Activated CD8-positive, alpha-beta memory T cell treated with anti-CD3 and anti-CD28 coated beads, Interleukin-2, amount 10 ng/mL, durations not matched to agents 7 days and 5 days (primary cell): ENCODE results near the gene SLC35G4. TPM values are rescaled to one million over a fixed set of nuclear protein-coding genes. Genes with fewer than 3 reads are reported as not detected.
A peak's percentile ranks its signal among the peaks of the same experiment; 100 is the strongest.
"Not testable (repeated sequence)": the region's sequence is repeated elsewhere in the genome, so short reads cannot be mapped to it uniquely, and the experiment has no call there.

Experiments used
- ATAC-seq: fragments of 150-1000 bp; cut with Tn5 transposase; one replicate; pipeline ENCODE4 v1.10.0; 2021; ENCODE audit warnings: moderate library complexity
- CTCF ChIA-PET: fragments of 350-600 bp; sonication (Branson Sonifier 250); formaldehyde crosslinking; loops from one replicate; lab custom pipeline; 2021; ENCODE audit warnings: antibody characterized with exemption; lab: Charles Lee
- DNase-seq: peaks from one replicate; pipeline ENCODE4 v3.0.0-alpha.2; 2020
- H3K27ac Mint-ChIP-seq: one replicate; pipeline ENCODE4 v1.8.0; 2021; ENCODE audit warnings: mild to moderate bottlenecking, mixed read lengths
- H3K27me3 Mint-ChIP-seq: one replicate; pipeline ENCODE4 v1.8.0; 2021; ENCODE audit warnings: mixed read lengths
- H3K36me3 Mint-ChIP-seq: one replicate; pipeline ENCODE4 v1.8.0; 2021; ENCODE audit warnings: mild to moderate bottlenecking, mixed read lengths
- H3K4me1 Mint-ChIP-seq: one replicate; pipeline ENCODE4 v1.8.0; 2021; ENCODE audit warnings: mixed read lengths
- H3K4me3 Mint-ChIP-seq: one replicate; pipeline ENCODE4 v1.8.0; 2021; ENCODE audit warnings: mild to moderate bottlenecking, moderate library complexity, mixed read lengths
- H3K9me3 Mint-ChIP-seq: one replicate; pipeline ENCODE4 v1.8.0; 2022; ENCODE audit warnings: low read depth, mixed read lengths
- total RNA-seq, 2 experiments: library from RNA; stranded (reverse); gene quantifications; one replicate each; pipeline ENCODE4 v1.2.3, GENCODE V29; 2021

Gene SLC35G4
- total RNA-seq, 2 experiments from 2014 or later = not detected

DNA sequence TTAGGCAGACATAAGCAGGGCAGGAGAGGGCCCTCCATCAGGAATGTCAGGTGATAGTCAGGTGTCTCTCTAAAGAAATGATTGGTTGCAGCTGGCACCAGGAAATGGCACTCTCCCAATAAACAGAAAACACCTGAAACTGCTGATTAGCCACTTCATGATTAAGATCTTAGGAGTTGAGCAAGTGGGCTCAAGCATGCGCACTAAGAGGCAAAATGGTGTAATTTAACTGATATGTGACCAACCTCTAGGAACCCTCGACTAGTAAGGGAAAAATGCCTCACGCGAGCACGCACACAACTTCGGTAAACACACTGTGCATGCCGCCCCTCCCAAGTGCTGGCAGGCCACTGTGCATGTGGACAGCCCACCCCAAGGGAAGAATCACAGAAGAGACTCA lies 23.8 kb upstream of the SLC35G4 start:
- Mint-ChIP-seq H3K27me3 (peaks cover 44% of the 10 kb centered on the region), H3K36me3 (peaks cover 7% of the 10 kb centered on the region), H3K4me3 (no peak overlapping the region), H3K27ac (no peak overlapping the region), H3K4me1 (peaks cover 17% of the 10 kb centered on the region), H3K9me3 (peaks cover 4% of the 10 kb centered on the region)
- DNase-seq (no peak), ATAC-seq (no peak)
- CTCF ChIA-PET = no interaction called here

DNA sequence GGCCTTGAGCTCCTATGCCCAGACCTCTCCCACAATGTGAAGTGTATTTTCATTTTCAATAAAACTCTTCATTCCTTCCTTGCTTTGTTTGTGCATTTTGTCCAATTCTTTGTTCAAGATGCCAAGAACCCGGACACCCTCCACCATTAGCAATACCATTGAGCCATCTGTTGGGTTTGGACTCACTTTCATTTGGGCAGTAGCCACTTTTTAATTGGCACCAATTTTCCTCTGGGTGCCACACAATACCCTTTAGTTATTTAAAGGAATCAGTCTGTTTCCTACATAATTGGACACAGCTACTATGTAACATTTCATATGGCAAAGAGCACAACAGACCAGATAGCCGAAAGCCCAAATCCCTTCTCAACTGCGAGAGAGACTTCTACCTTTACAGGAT lies 22.5 kb upstream of the SLC35G4 start:
- Mint-ChIP-seq H3K36me3 (peaks cover 7% of the 10 kb centered on the region), H3K27me3 (peaks cover 57% of the 10 kb centered on the region), H3K4me1 (peaks cover 17% of the 10 kb centered on the region), H3K4me3 (no peak overlapping the region), H3K9me3 (peaks cover 4% of the 10 kb centered on the region), H3K27ac (no peak overlapping the region)
- DNase-seq (no peak), ATAC-seq (no peak)
- CTCF ChIA-PET = interaction anchor here (1.6 kb wide), 1 partner anchor 68 kb away, joined by 3 read pairs; no protein-coding TSS in a partner anchor

DNA sequence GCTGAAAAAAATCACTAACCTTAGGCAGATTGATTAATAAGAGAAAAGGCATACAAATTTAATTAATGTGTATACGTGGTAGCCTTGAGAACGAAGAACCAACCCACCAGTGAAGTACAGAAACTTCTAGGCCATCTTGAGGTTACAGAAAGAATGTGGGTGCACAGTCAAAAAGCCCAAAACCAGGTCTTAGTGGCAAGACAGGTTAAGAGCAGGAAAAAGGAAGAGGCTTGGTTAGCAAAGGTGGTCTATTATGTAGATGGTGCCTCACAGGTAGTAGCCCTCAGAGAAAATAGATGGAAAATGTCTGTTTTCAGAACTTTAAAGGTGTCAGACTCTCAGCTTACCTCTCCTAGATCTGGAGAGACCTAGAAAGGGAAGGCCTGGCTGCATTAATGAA lies 22.0 kb upstream of the SLC35G4 start:
- H3K9me3 Mint-ChIP-seq = peaks cover 4% of the 10 kb centered on the region
- H3K27me3 Mint-ChIP-seq = peaks cover 59% of the 10 kb centered on the region
- peaks cover 7% of the 10 kb centered on the region for H3K36me3 Mint-ChIP-seq
- peaks cover 17% of the 10 kb centered on the region for H3K4me1 Mint-ChIP-seq
- peak; percentile 61 for ATAC-seq
- DNase-seq = peak; percentile 45
- H3K27ac Mint-ChIP-seq = no peak overlapping the region
- no peak overlapping the region for H3K4me3 Mint-ChIP-seq
- CTCF ChIA-PET = interaction anchor here (1.6 kb wide), 1 partner anchor 69 kb away, joined by 3 read pairs; no protein-coding TSS in a partner anchor

DNA sequence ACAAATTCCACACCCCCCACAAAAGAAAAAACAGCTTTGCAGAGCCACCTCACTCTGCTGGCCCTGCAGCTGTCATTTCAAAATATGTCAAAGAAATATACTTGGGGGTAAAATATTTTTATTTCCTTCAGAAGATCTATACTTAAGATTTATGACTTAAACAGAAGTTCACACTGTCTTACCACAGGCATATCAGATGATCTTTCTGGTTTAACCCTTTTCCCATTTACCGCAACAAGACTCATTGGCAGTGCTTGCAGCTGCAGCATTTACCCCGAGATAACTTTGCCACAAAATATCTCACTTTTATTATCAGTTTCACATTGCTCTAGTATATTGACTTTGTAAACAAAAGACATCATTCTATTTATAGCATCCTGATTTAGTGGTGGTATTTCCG lies 21.6 kb upstream of the SLC35G4 start:
- H3K27me3 Mint-ChIP-seq = peaks cover 58% of the 10 kb centered on the region
- peaks cover 4% of the 10 kb centered on the region for H3K9me3 Mint-ChIP-seq
- H3K4me1 Mint-ChIP-seq = peaks cover 17% of the 10 kb centered on the region
- H3K27ac Mint-ChIP-seq = no peak overlapping the region
- CTCF ChIA-PET = interaction anchor here (1.6 kb wide), 1 partner anchor 69 kb away, joined by 3 read pairs; no protein-coding TSS in a partner anchor
- DNase-seq (no peak), ATAC-seq (peak; percentile 47)
- H3K4me3 Mint-ChIP-seq = no peak overlapping the region
- H3K36me3 Mint-ChIP-seq = peaks cover 7% of the 10 kb centered on the region

DNA sequence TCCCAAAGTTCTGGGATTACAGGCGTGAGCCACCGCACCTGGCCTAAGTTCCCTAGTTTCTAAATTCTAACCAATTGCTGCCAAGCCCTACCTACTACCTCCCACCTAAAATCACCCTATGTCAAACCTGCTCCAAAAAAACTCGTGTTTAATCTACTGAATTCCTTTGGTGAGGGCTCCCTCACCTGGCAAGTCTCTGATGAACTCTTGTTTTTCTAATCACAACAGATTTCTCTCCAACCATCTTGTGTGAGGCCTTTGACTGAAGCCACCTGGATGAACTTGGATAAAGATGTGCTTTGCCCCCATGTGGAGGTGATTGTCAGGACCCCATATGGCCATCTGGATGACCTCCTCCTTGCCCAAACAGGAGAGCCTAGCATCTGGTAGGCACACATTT lies 17.4 kb upstream of the SLC35G4 start:
- no peak for ATAC-seq
- Mint-ChIP-seq H3K27ac (no peak overlapping the region), H3K9me3 (peaks cover 1% of the 10 kb centered on the region), H3K4me1 (peaks cover 14% of the 10 kb centered on the region), H3K4me3 (no peak overlapping the region), H3K36me3 (peaks cover 2% of the 10 kb centered on the region), H3K27me3 (peaks cover 42% of the 10 kb centered on the region)
- no peak for DNase-seq
- CTCF ChIA-PET = no interaction called here

DNA sequence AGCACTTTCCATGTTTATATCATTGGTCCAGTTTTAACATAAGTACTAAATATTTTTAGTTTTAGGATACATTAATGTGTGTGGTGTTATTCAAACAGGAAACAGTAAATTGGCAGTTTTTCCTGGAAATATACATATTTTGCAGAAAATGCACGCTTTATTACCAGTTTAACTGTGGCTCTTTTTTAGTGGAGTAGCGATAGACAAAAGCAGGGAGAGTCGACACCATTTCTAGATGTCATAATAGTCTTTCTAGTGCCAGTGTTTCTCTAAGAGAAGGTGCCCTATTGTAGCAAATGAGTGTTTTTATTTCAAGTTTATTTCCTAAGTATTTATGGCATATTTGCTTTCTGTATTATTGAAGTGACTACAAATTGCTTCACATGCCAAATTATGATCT lies 9.1 kb upstream of the SLC35G4 start:
- ATAC-seq (no peak), DNase-seq (no peak)
- H3K9me3 Mint-ChIP-seq = no peaks in the 10 kb centered on the region
- no peaks in the 10 kb centered on the region for H3K4me1 Mint-ChIP-seq
- H3K4me3 Mint-ChIP-seq = no peak overlapping the region
- peaks cover 35% of the 10 kb centered on the region for H3K27me3 Mint-ChIP-seq
- peaks cover 2% of the 10 kb centered on the region for H3K36me3 Mint-ChIP-seq
- CTCF ChIA-PET = no interaction called here
- H3K27ac Mint-ChIP-seq = no peak overlapping the region

DNA sequence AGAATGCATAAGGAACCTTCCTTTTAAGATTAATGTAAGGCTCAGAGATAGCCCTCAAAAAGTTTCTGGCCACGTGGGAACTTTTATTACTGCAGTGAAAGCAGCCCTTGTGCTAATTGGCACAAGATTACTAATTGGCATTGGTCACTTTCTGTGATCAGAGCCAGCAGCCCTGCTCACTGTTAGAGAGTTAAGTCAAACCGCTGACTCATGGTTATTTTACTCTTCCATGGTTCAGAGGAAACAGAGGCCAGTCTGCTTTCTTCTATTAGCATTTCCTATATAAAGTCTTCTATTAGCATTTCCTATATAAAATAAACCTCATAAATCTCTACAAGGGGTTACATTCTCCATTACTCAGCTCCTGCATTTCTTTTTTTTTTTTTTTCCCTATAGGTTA lies 1.5 kb upstream of the SLC35G4 start:
- ATAC-seq = no peak
- Mint-ChIP-seq H3K4me1 (no peaks in the 10 kb centered on the region), H3K36me3 (no peaks in the 10 kb centered on the region), H3K27me3 (peaks cover 23% of the 10 kb centered on the region), H3K9me3 (no peaks in the 10 kb centered on the region), H3K27ac (no peak overlapping the region), H3K4me3 (no peak overlapping the region)
- no peak for DNase-seq
- CTCF ChIA-PET = no interaction called here

DNA sequence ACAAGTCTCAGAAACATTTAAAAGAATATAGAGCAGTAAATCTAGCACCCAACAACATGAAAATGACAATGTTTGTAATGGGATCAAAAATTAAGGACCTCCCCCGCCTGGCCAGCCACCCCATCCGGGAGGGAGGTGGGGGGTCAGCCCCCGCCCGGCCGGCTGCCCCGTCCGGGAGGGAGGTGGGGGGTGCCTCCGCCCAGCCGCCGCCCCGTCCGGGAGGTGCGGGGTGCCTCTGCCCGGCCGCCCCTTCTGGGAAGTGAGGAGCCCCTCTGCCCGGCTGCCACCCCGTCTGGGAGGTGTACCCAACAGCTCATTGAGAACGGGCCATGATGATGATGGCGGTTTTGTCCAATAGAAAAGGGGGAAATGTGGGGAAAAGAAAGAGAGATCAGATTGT lies 778 bp upstream of the SLC35G4 start:
- H3K27me3 Mint-ChIP-seq = peaks cover 20% of the 10 kb centered on the region
- H3K9me3 Mint-ChIP-seq, CTCF ChIA-PET, H3K36me3 Mint-ChIP-seq, ATAC-seq, DNase-seq, H3K4me3 Mint-ChIP-seq, H3K27ac Mint-ChIP-seq, H3K4me1 Mint-ChIP-seq: not testable (repeated sequence)

DNA sequence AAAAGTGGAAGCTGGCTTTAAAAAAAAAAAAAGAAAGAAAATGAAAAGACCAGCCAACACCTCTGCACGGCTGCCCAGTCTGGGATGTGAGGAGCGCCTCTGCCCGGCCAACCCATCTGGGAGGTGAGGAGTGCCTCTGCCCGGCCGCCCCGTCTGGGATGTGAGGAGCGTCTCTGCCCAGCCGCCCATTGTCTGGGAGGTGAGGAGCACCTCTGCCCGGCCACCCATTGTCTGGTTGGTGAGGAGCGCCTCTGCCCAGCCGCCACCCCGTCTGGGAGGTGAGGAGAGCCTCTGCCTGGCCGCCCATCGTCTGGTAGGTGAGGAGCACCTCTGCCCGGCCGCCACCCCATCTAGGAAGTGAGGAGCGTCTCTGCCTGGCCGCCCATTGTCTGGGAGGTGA lies 3.7 kb downstream of the SLC35G4 start:
- DNase-seq, H3K4me1 Mint-ChIP-seq, H3K36me3 Mint-ChIP-seq, CTCF ChIA-PET, H3K27ac Mint-ChIP-seq, H3K4me3 Mint-ChIP-seq, H3K9me3 Mint-ChIP-seq, ATAC-seq, H3K27me3 Mint-ChIP-seq: not testable (repeated sequence)

DNA sequence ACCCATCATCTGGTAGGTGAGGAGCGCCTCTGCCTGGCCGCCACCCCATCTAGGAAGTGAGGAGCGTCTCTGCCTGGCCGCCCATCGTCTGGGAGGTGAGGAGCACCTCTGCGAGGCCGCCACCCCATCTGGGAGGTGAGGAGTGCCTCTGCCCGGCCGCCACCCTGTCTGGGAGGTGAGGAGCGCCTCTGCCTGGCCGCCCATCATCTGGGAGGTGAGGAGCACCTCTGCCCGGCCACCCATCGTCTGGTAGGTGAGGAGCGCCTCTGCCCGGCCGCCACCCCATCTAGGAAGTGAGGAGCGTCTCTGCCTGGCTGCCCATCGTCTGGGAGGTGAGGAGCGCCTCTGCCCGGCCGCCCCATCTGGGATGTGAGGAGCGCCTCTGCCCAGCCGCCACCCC lies 4.2 kb downstream of the SLC35G4 start:
- ATAC-seq, CTCF ChIA-PET, H3K27ac Mint-ChIP-seq, H3K36me3 Mint-ChIP-seq, H3K4me3 Mint-ChIP-seq, DNase-seq, H3K4me1 Mint-ChIP-seq, H3K27me3 Mint-ChIP-seq, H3K9me3 Mint-ChIP-seq: not testable (repeated sequence)

DNA sequence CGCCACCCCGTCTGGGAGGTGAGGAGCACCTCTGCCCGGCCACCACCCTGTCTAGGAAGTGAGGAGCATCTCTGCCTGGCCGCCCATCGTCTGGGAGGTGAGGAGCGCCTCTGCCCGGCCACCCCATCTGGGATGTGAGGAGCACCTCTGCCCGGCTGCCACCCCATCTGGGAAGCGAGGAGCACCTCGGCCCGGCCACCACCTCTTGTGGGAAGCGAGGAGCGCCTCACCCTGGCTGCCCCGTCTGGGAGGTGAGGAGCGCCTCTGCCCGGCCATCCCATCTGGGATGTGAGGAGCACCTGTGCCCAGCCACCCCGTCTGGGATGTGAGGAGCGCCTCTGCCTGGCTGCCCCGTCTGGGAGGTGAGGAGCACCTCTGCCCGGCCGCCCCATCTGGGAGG lies 4.6 kb downstream of the SLC35G4 start:
- H3K27ac Mint-ChIP-seq, CTCF ChIA-PET, H3K9me3 Mint-ChIP-seq: not testable (repeated sequence)

DNA sequence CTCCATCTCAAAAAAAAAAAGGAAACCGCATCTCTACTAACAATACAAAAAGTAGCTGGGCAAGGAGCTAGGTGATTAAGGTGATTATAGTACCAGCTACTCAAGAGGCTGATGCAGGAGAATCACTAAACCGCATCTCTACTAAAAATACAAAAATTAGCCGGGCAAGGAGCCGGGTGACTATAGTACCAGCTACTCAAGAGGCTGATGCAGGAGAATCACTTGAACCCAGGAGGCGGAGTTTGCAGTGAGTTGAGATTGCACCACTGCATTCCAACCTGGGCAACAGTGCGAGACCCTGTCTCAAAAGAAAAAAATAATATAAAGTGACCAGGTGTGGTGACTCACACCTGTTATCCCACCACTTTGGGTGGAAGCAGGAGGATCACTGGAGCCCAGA lies 5.6 kb downstream of the SLC35G4 start:
- H3K27me3 Mint-ChIP-seq, H3K36me3 Mint-ChIP-seq, H3K9me3 Mint-ChIP-seq, ATAC-seq, H3K4me3 Mint-ChIP-seq, H3K27ac Mint-ChIP-seq, DNase-seq, CTCF ChIA-PET, H3K4me1 Mint-ChIP-seq: not testable (repeated sequence)

More for the DNA sequence above, 4.6 kb downstream of the SLC35G4 start:
- H3K4me1 Mint-ChIP-seq, DNase-seq, H3K27me3 Mint-ChIP-seq, H3K4me3 Mint-ChIP-seq, ATAC-seq, H3K36me3 Mint-ChIP-seq: not testable (repeated sequence)

DNA sequence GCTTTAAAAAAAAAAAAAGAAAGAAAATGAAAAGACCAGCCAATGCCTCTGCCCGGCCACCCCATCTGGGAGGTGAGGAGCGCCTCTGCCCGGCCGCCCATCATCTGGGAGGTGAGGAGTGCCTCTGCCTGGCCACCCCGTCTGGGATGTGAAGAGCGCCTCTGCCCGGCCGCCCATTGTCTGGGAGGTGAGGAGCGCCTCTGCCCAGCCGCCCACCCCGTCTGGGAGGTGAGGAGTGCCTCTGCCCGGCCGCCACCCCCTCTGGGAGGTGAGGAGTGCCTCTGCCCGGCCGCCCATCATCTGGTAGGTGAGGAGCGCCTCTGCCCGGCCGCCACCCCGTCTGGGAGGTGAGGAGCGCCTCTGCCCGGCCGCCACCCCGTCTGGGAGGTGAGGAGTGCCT lies 37.9 kb downstream of the SLC35G4 start:
- CTCF ChIA-PET, H3K9me3 Mint-ChIP-seq, H3K36me3 Mint-ChIP-seq, DNase-seq, H3K27ac Mint-ChIP-seq, H3K4me1 Mint-ChIP-seq, ATAC-seq, H3K4me3 Mint-ChIP-seq: not testable (repeated sequence)
- H3K27me3 Mint-ChIP-seq = peaks cover 17% of the 10 kb centered on the region

DNA sequence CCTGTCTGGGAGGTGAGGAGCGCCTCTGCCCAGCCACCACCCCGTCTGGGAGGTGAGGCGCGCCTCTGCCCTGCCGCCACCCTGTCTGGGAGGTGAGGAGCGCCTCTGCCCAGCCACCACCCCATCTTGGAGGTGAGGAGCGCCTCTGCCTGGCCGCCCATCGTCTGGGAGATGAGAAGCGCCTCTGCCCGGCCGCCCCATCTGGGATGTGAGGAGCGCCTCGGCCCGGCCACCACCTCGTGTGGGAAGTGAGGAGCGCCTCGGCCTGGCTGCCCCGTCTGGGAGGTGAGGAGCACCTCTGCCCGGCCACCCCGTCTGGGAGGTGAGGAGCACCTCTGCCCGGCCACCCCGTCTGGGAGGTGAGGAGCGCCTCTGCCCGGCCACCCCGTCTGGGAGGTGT lies 38.4 kb downstream of the SLC35G4 start:
- H3K4me3 Mint-ChIP-seq, H3K36me3 Mint-ChIP-seq, CTCF ChIA-PET, H3K9me3 Mint-ChIP-seq, H3K27ac Mint-ChIP-seq, ATAC-seq, DNase-seq, H3K4me1 Mint-ChIP-seq: not testable (repeated sequence)
- peaks cover 17% of the 10 kb centered on the region for H3K27me3 Mint-ChIP-seq

DNA sequence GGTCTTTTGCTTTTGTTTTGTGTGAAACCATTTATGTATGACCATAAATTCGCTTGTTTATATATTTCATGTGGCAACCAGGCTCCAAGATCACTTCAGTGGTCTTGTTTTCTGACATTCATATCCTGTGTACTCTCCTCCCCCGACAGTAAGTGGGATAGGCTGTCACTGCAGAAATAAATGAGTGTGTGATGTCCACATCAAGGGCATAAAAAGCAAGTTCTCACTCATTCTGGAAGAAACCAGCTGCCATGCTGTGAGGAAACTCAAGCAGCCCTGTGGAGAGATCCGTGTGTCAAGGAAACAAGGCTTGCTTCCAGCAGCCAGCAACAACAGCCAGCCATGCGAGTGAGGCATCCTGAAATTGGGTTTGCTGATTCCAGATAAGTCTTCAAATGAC lies 40.4 kb downstream of the SLC35G4 start:
- no peak overlapping the region for H3K27ac Mint-ChIP-seq

More for the DNA sequence above, 40.4 kb downstream of the SLC35G4 start:
- ATAC-seq (no peak), DNase-seq (no peak)
- Mint-ChIP-seq H3K27me3 (peaks cover 23% of the 10 kb centered on the region), H3K4me1 (no peaks in the 10 kb centered on the region), H3K9me3 (peaks cover 5% of the 10 kb centered on the region), H3K4me3 (no peak overlapping the region), H3K36me3 (no peaks in the 10 kb centered on the region)
- CTCF ChIA-PET = no interaction called here
